ENCODE results near the gene ASPA. TPM values are rescaled to one million over a fixed set of nuclear protein-coding genes. Genes with fewer than 3 reads are reported as not detected.

Gene ASPA
- total and polyA plus RNA-seq, 10 of the 15 experiments (the other 5 are each of a cell fraction or from before 2014, with no cell fraction given): 0.04 to 0.30 TPM; not detected in 8

- CTCF ChIA-PET: interaction anchor here (1.6 kb wide), 1 partner anchor 11 kb away, joined by 4 read pairs; no protein-coding TSS in a partner anchor
- SMC1A ChIA-PET (ENCODE audit: uncharacterized antibody, unreplicated experiment): interaction anchor here (1.1 to 1.5 kb wide), 2 partner anchors 10 to 12 kb away, joined by 3 read pairs; no protein-coding TSS in a partner anchor
- Histone ChIP-seq H3K27me3 (replicated peaks in 1 of 2; ENCODE audit: control insufficient read depth in 2 of 2, insufficient read depth in 2 of 2, low read length in 1 of 2) (no peaks in the 10 kb centered on the region), H3K4me1 (ENCODE audit: control insufficient read depth, insufficient read depth, low read length) (peaks cover 3% of the 10 kb centered on the region), H2AFZ (ENCODE audit: control insufficient read depth, low read depth, low read length) (no peak overlapping the region), H4K20me1 (ENCODE audit: control insufficient read depth, insufficient read depth) (no peaks in the 10 kb centered on the region), H3K79me2 (ENCODE audit: control insufficient read depth, insufficient read depth, low read length) (no peaks in the 10 kb centered on the region), H3K9me3 (replicated peaks; ENCODE audit: control insufficient read depth, insufficient read depth, low read length) (no peaks in the 10 kb centered on the region), H3K4me2 (ENCODE audit: control insufficient read depth, insufficient read depth) (no peak overlapping the region), H3K4me3 (no peak overlapping the region), H3K9ac (ENCODE audit: control insufficient read depth, insufficient read depth, low read length) (no peak overlapping the region), H3K27ac (ENCODE audit: control insufficient read depth, insufficient read depth) (no peak overlapping the region), H3K36me3 (ENCODE audit: control insufficient read depth in 2 of 2, insufficient read depth in 2 of 2, low read length in 1 of 2) (peaks cover 0 to 8% of the 10 kb centered on the region in 2 experiments; a peak in 2 of 4 replicates)
- ATAC-seq (no peak), DNase-seq (ENCODE audit: low read depth, low spot score) (no peak), FAIRE-seq (no peak)
- POLR2A ChIA-PET: no interaction called here
- intact Hi-C loops (cut with micrococcal nuclease; ENCODE audit: unreplicated experiment) (no loop called here), in situ Hi-C loops (cut with MboI) (no loop called here)
- RAD21 ChIA-PET (ENCODE audit: unreplicated experiment): interaction anchor here (1.2 to 1.5 kb wide), 2 partner anchors 26 to 100 kb away, joined by 3 to 4 read pairs; partner anchors contain the start of genes CTNS and SHPK
- 82% methylated on average over 5 of the region's 5 CpGs for WGBS (ENCODE audit: insufficient coverage, insufficient replicate concordance, low lambda C conversion rate, missing lambda C conversion rate)
- TF ChIP-seq NR2C1 (IDR thresholded peaks at IDR 0.05) (no peak), HCFC1 (IDR thresholded peaks at IDR 0.05; ENCODE audit: low read length) (no peak), PAX5 (IDR thresholded peaks at IDR 0.05; ENCODE audit: borderline replicate concordance, low read depth, low read length) (no peak), SMAD5 (IDR thresholded peaks at IDR 0.05; ENCODE audit: low read depth) (no peak), BCL3 (IDR thresholded peaks at IDR 0.05; ENCODE audit: borderline replicate concordance, insufficient read depth, low read depth, low read length, poor library complexity, severe bottlenecking) (no peak), TARDBP (IDR thresholded peaks at IDR 0.05; ENCODE audit: borderline replicate concordance) (no peak)
- TF ChIP-seq, protein P1, sequence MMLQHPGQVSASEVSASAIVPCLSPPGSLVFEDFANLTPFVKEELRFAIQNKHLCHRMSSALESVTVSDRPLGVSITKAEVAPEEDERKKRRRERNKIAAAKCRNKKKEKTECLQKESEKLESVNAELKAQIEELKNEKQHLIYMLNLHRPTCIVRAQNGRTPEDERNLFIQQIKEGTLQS (IDR thresholded peaks at IDR 0.05; ENCODE audit: borderline replicate concordance, extremely low read depth, low read depth, low read length): no peak
- TF ChIP-seq, protein P2, sequence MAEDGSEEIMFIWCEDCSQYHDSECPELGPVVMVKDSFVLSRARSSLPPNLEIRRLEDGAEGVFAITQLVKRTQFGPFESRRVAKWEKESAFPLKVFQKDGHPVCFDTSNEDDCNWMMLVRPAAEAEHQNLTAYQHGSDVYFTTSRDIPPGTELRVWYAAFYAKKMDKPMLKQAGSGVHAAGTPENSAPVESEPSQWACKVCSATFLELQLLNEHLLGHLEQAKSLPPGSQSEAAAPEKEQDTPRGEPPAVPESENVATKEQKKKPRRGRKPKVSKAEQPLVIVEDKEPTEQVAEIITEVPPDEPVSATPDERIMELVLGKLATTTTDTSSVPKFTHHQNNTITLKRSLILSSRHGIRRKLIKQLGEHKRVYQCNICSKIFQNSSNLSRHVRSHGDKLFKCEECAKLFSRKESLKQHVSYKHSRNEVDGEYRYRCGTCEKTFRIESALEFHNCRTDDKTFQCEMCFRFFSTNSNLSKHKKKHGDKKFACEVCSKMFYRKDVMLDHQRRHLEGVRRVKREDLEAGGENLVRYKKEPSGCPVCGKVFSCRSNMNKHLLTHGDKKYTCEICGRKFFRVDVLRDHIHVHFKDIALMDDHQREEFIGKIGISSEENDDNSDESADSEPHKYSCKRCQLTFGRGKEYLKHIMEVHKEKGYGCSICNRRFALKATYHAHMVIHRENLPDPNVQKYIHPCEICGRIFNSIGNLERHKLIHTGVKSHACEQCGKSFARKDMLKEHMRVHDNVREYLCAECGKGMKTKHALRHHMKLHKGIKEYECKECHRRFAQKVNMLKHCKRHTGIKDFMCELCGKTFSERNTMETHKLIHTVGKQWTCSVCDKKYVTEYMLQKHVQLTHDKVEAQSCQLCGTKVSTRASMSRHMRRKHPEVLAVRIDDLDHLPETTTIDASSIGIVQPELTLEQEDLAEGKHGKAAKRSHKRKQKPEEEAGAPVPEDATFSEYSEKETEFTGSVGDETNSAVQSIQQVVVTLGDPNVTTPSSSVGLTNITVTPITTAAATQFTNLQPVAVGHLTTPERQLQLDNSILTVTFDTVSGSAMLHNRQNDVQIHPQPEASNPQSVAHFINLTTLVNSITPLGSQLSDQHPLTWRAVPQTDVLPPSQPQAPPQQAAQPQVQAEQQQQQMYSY (CRISPR knock-in tag; IDR thresholded peaks at IDR 0.05): no peak
- BruUV-seq (replicated peaks): no TSS peak
These were observed 60.9 kb downstream of the ASPA start for GRCh38 chr17:3536716-3537115.

Measured in GM12878 (cell line).